OCI-LY3 (cell line): ENCODE results near the gene LBHD1.

Experiments used
- H2AFZ ChIP-seq: fragments of 200-600, 300-600 bp; shearing (Covaris generic); 2 replicates; pipeline ENCODE4 v1.6.0; 2014; ENCODE audit warnings: antibody characterized with exemption, low read depth, low read length
- H3K27ac ChIP-seq: fragments of 200-600, 300-600 bp; sonication (generic); 2 replicates; pipeline ENCODE4 v1.5.1; 2014; ENCODE audit warnings: mild to moderate bottlenecking, low read length, moderate library complexity, mixed read lengths
- H3K27me3 ChIP-seq: fragments of 200-600, 300-600 bp; sonication (generic); 2 replicates; pipeline ENCODE4 v1.6.1; 2014; ENCODE audit warnings: low read depth, low read length, mixed read lengths
- H3K36me3 ChIP-seq: fragments of 200-600, 300-600 bp; sonication (generic); replicated peaks from 2 replicates; pipeline ENCODE3; 2014; ENCODE audit warnings: low read depth, low read length, mixed read lengths
- H3K4me1 ChIP-seq: fragments of 300-600, 200-600 bp; sonication (generic); 2 replicates; pipeline ENCODE4 v1.6.1; 2014; ENCODE audit warnings: low read length, mixed read lengths
- H3K4me2 ChIP-seq: fragments of 200-600, 300-600 bp; sonication (generic); 2 replicates; pipeline ENCODE4 v1.6.1; 2014; ENCODE audit warnings: low read length, mixed read lengths
- H3K4me3 ChIP-seq: fragments of 300-600, 200-600 bp; sonication (generic); 2 replicates; pipeline ENCODE4 v1.5.1; 2014; ENCODE audit warnings: antibody characterized with exemption, mild to moderate bottlenecking, low read length, moderate library complexity
- H3K79me2 ChIP-seq: fragments of 300-600, 200-600 bp; shearing (Covaris generic); 2 replicates; pipeline ENCODE4 v1.6.1; 2014; ENCODE audit warnings: mild to moderate bottlenecking, low read length, mixed read lengths
- H3K9ac ChIP-seq: fragments of 300-600, 200-600 bp; shearing (Covaris generic); 2 replicates; pipeline ENCODE4 v1.6.0; 2014; ENCODE audit warnings: mild to moderate bottlenecking, low read length, moderate library complexity
- H3K9me3 ChIP-seq: fragments of 200-600, 300-600 bp; shearing (Covaris generic); 2 replicates; pipeline ENCODE4 v1.6.1; 2014; ENCODE audit warnings: low read length, mixed read lengths; ENCODE audit not compliant: insufficient read depth
- H4K20me1 ChIP-seq: fragments of 200-600, 300-600 bp; sonication (generic); 2 replicates; pipeline ENCODE4 v1.6.1; 2016; ENCODE audit warnings: low read length, mixed read lengths; ENCODE audit not compliant: insufficient read depth
- CTCF ChIP-seq: fragments of 200-600, 300-600 bp; sonication (generic); IDR thresholded peaks from 2 replicates; pipeline ENCODE4 v1.5.1; 2014; ENCODE audit warnings: antibody characterized with exemption, low read length, low read depth
- EZH2phosphoT487 ChIP-seq: fragments of 200-600 bp; shearing (Covaris generic); IDR thresholded peaks from 2 replicates; pipeline ENCODE4 v1.6.1; 2018; ENCODE audit warnings: antibody characterized with exemption, mixed run types, low read depth

LBHD1 gene

DNA sequence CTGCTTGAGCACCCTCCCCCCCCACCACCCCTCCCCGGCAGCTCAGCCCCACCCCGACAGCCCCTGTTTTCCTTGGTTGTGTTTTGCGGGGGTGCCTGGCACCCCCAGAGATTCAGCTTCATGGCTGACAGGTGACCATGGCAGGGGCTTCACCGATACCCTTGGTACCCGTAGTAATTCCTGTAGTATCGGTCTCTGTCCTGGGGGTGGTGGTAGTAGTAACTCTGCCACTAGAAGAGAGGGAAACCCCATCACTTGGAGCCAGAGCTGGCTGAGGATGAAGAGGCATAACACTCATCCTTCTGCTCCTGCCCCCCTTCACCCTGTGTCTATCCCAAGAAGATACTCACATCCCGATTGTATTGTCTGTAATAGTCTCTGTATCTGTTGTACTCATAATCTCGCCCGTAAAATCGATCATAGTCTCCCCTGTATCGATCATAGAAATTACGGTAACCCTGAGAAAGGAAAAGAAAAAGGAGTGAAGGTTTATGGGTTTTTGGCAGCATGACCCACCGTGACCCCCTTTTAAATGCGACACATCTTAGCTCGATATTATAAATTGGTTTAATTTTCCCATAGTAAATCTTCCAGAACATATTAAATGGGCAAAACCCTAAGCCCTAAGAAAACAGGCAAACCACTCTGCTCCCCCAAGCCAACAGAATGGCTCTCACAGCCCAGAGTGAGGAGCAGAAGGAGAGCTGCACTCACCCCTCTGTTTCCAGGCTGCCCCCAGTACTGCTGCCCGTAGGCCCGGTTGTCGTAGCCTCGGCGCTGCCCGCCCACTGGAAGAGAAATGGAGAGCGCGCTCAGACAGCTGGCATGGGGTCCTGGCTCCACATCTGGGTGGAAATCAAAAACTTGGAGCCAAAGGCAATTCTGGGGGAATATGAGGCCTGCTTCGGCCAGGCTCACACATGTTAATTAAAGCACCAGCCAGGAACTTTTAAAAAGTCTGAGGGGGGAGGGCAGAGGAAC lies 43.4 kb upstream of the LBHD1 start:
- no peaks in the 10 kb centered on the region for H4K20me1 ChIP-seq
- no peaks in the 10 kb centered on the region for H3K4me1 ChIP-seq
- no peak overlapping the region for H3K4me2 ChIP-seq
- H3K9ac ChIP-seq: no peak overlapping the region
- H3K4me3 ChIP-seq: no peak overlapping the region
- peaks cover 84% of the 10 kb centered on the region for H3K36me3 ChIP-seq
- H2AFZ ChIP-seq: no peak overlapping the region
- H3K79me2 ChIP-seq: peaks cover 51% of the 10 kb centered on the region
- no peaks in the 10 kb centered on the region for H3K9me3 ChIP-seq
- no peaks in the 10 kb centered on the region for H3K27me3 ChIP-seq
- TF ChIP-seq CTCF (no peak), EZH2phosphoT487 (no peak)
- H3K27ac ChIP-seq: no peak overlapping the region

- H3K27me3 ChIP-seq: no peaks in the 10 kb centered on the region
- H3K9ac ChIP-seq: no peak overlapping the region
- peaks cover 80% of the 10 kb centered on the region for H3K36me3 ChIP-seq
- peaks cover 36% of the 10 kb centered on the region for H3K79me2 ChIP-seq
- no peak overlapping the region for H2AFZ ChIP-seq
- H3K9me3 ChIP-seq: no peaks in the 10 kb centered on the region
- no peaks in the 10 kb centered on the region for H4K20me1 ChIP-seq
- TF ChIP-seq EZH2phosphoT487: no peak
- TF ChIP-seq CTCF: no peak
- H3K27ac ChIP-seq: 0 out of 2 replicates have a peak overlapping the region, but pooled peaks have one; percentile 21
- no peak overlapping the region for H3K4me2 ChIP-seq
- H3K4me3 ChIP-seq: no peak overlapping the region
- peaks cover 16% of the 10 kb centered on the region for H3K4me1 ChIP-seq
These were observed 41.3 kb upstream of the LBHD1 start for GRCh38 chr11:62713343-62713742.

GRCh38 chr11:62712861-62713260 lies 40.8 kb upstream of the LBHD1 start:
- peaks cover 16% of the 10 kb centered on the region for H3K4me1 ChIP-seq
- peak overlapping the region; percentile 21 for H3K27ac ChIP-seq
- H3K27me3 ChIP-seq: no peaks in the 10 kb centered on the region
- peaks cover 34% of the 10 kb centered on the region for H3K79me2 ChIP-seq
- H4K20me1 ChIP-seq: no peaks in the 10 kb centered on the region
- no peak overlapping the region for H2AFZ ChIP-seq
- H3K9ac ChIP-seq: no peak overlapping the region
- H3K36me3 ChIP-seq: peaks cover 80% of the 10 kb centered on the region
- H3K9me3 ChIP-seq: no peaks in the 10 kb centered on the region
- no peak overlapping the region for H3K4me2 ChIP-seq
- TF ChIP-seq EZH2phosphoT487: no peak
- no peak for TF ChIP-seq CTCF
- no peak overlapping the region for H3K4me3 ChIP-seq

GRCh38 chr11:62712276-62712812 lies 40.3 kb upstream of the LBHD1 start:
- no peak overlapping the region for H3K9ac ChIP-seq
- peaks cover 29% of the 10 kb centered on the region for H3K79me2 ChIP-seq
- H3K9me3 ChIP-seq: no peaks in the 10 kb centered on the region
- H4K20me1 ChIP-seq: no peaks in the 10 kb centered on the region
- no peaks in the 10 kb centered on the region for H3K27me3 ChIP-seq
- no peak overlapping the region for H2AFZ ChIP-seq
- no peak overlapping the region for H3K4me3 ChIP-seq
- peaks cover 16% of the 10 kb centered on the region for H3K4me1 ChIP-seq
- no peak for TF ChIP-seq EZH2phosphoT487
- TF ChIP-seq CTCF: no peak
- no peak overlapping the region for H3K4me2 ChIP-seq
- H3K36me3 ChIP-seq: peaks cover 79% of the 10 kb centered on the region
- H3K27ac ChIP-seq: peak overlapping the region; percentile 21; the same call in 1 of the 2 replicates
